Measurements from ENCODE around the gene SDHAF1.

- TF ChIP-seq CTCF (IDR thresholded peaks at IDR 0.05; ENCODE audit: poor library complexity) (no peak), EZH2 (IDR thresholded peaks at IDR 0.05; ENCODE audit: borderline replicate concordance) (no peak), EZH2phosphoT487 (IDR thresholded peaks at IDR 0.05; ENCODE audit: low read depth, severe bottlenecking, unreplicated experiment) (no peak)
Measured at GRCh38 chr19:36028313-36029041, 33.5 kb downstream of the SDHAF1 start.
